ENCODE data around the gene SH3GL1.

SH3GL1 gene

GRCh38 chr19:4400135-4400936 is at the start of gene SH3GL1:
Gene SH3GL1, minus strand, starts transcription at chr19:4400547. Its CDS starts 179 bp downstream, at chr19:4400368.
- DNase-seq: peak; percentile 74

- DNase-seq: peak; percentile 79
Measured at GRCh38 chr19:4449639-4450028, 49.3 kb upstream of the SH3GL1 start.

- DNase-seq: peak; percentile 94
Measured at GRCh38 chr19:4449022-4449638, 48.8 kb upstream of the SH3GL1 start.

GRCh38 chr19:4448147-4448985 is 48.0 kb upstream of the SH3GL1 start:
- no peak for DNase-seq

GRCh38 chr19:4447327-4448146 is 47.2 kb upstream of the SH3GL1 start:
- no peak for DNase-seq

GRCh38 chr19:4446704-4447200 is 46.4 kb upstream of the SH3GL1 start:
- DNase-seq: no peak

- no peak for DNase-seq
Measured at GRCh38 chr19:4445963-4446703, 45.8 kb upstream of the SH3GL1 start.

- DNase-seq: no peak
Measured at GRCh38 chr19:4444765-4445741, 44.7 kb upstream of the SH3GL1 start.

GRCh38 chr19:4443966-4444764 is 43.8 kb upstream of the SH3GL1 start:
- DNase-seq: no peak

GRCh38 chr19:4443188-4443587 is 42.8 kb upstream of the SH3GL1 start:
- no peak for DNase-seq

- no peak for DNase-seq
Measured at GRCh38 chr19:4442819-4443146, 42.4 kb upstream of the SH3GL1 start.

GRCh38 chr19:4441994-4442818 is 41.9 kb upstream of the SH3GL1 start:
- DNase-seq: no peak

- no peak for DNase-seq
Measured at GRCh38 chr19:4439243-4439642, 38.9 kb upstream of the SH3GL1 start.

GRCh38 chr19:4437103-4437502 is 36.8 kb upstream of the SH3GL1 start:
- no peak for DNase-seq

GRCh38 chr19:4436231-4436630 is 35.9 kb upstream of the SH3GL1 start:
- no peak for DNase-seq

- DNase-seq: no peak
Measured at GRCh38 chr19:4434391-4434790, 34.0 kb upstream of the SH3GL1 start.

- no peak for DNase-seq
Measured at GRCh38 chr19:4432918-4433506, 32.7 kb upstream of the SH3GL1 start.

Data from DMS 273 treated with DMSO at 0.1 percent for 48 hours (cell line).